GM19240 (cell line): ENCODE measurements around the gene NRP1.
A peak's percentile ranks its signal among the peaks of the same experiment; 100 is the strongest.

Experiments
- DNase-seq: peaks from one replicate; pipeline ENCODE4 v3.0.0; 2011; ENCODE audit warnings: low spot score; ENCODE audit not compliant: insufficient read length

The NRP1 gene

DNA sequence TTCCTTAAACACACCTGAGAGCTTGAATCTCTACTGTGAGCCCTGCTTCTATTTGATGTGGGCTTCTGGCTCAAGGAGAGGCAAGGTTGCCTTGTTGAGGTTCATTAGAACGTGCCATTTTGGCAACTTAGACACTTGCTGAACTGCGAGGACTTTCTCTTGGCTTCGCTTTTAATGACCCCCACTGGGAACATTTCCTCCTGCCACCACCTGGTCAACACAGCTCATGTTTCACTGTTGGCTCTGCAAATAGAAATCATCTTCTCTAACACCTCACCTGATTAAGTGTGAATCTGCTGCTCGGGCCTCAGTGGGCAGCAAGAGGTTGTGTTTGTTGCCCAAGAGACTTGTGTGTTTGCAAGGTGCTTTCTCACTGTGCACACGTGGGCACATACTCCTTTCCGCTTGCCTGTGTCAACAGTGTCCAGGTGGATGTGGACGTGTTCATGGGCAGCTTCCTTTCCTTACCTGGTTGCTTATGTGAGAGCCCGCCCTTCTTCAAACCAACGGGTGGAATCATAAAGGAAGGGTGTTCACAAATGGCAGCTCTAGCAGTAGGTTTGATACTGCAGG is 147.0 kb downstream of the NRP1 start:
- DNase-seq = no peak

DNA sequence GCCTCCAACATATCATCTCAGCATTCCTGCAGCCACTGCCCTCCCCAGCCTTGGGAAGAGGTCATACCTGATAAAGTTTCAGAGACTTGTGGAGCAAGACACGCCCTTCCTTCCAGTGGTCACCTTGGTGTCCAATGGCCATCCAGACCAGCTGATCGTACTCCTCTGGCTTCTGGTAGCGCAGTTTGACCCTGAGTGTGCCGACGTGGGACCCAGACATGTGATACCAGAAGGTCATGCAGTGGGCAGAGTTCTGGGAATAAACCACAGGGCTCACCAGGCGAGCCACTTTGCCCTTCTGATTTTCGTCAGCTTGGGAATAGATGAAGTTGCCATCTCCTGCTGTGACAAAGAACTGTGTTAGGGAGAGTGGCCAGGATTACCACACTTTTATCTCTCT is 148.3 kb downstream of the NRP1 start:
- no peak for DNase-seq

DNA sequence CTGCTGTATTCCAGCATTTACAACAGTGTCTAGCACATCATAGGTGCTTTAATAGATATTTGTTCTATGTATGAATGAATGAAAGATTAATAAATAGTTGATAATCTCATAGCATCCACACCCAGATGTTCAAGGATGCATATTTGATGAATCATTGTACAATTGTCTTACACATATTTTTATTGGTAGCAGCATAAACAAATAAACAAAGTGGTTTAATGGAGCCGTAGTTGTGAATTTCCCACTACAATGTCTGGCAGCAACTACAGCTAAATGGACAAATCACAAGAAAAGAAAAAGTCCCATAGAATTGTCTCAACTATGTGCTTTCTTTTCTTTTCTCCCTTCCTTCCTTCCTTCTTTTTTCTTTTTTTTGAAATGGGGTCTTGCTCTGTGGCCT is 150.8 kb downstream of the NRP1 start:
- DNase-seq = no peak

DNA sequence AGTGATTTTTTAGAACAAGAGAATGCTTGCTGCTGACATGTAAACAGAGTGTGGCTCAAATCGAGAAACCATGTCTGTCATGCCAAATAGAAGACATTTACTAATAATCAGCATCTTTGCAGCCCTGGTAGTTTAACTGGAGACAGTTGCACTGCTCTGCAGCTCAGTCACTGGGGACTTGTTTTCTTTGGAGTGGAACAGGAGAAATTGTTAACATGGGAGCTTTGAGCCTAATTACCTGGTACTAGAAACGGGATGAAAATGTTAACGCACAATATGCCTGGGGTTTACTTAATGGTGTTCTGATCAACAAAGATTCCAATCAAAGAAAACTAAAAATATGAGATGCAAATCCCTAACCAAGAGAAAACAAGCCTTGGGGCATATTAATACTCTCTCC is 153.5 kb downstream of the NRP1 start:
- DNase-seq = no peak

DNA sequence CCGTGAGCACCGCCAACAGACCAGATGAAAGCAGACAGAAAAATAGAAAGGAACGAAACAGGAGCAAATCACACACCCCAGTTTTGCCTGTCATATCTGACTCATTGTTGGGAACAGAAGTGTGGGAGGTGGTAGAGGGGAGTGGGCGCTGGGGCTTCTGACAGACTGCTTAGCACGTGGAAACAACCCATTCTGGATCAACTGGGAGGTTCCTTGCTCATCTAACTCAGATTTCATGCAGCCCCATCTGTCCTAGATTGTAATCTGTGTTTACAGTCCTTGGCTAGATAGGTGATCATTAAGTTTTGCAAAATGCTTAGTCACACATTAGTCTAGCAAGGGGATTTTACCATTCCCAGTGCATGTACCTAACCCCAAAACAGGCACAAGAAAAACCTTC is 154.1 kb downstream of the NRP1 start:
- DNase-seq = no peak

DNA sequence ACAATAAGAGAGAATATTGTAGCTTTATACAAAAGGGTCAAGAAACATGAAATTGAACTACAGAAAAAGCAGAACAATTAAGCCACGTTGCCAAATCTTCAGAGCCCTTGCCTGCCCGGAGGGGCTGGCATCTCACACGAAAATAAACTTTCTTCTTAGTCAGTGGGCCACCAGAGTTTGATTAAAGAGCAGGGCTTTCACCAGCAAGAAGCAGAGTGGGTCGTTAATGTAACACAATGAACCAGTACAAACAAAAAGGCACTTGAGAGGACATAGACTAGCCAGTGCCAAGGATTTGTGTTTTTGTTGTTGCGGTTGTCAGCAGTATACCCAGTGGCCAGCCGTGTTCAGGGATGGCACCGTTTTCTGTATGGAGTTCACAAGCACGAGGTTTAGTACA is 155.4 kb downstream of the NRP1 start:
- no peak for DNase-seq

DNA sequence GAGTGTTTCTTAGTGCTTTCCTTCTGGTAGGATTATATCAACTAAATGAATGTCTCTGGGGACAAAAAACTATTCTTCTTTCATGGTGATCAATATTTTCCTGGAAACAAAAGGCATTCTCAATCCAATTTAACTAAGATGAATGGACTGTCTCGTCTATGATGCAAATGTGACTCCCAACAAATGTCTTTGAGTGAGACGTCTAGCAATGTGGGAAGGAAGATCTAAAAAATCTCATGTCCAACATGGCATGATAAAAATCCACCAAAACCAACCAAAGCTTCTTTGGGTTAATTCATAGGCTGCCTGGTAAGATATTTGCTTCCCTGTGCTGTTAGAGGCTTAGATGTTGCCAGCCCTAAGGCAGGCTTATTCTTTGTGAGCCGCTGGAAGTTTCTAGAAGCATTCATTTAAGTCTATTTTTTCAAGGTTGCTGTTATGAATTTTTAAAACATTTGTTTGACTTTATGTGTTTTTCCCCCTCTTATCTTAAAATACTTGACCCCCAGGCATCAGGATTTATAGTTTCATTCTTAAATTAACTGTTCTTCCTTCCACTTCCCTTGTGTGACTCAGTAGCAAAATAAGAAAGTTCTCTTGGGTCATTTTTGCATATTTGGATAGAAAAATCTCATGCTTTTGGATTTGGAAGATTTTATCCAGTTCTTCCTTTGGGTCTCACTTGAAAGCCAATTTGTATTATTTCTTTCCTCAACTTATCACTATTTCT is 156.3 kb downstream of the NRP1 start:
- DNase-seq = no peak

DNA sequence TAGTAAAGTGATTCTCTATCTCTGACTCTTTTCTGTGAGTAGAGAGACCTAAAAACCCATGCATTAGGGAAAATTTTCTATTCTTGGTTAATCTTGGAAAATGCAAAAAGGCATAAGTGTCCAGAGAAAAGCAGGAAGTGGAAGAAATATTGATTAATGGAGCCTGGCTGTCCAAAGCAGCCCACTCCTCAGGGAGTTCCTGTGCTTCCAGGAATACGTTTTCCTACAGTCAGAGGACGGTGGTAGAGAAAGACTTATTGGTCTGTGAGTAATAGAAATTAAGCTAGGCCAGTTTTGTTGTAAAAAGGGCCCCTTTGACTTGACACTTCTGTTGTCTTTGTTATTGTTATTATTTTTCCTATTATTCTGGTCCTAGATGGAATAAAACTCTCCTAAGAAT is 157.8 kb downstream of the NRP1 start:
- DNase-seq = no peak

DNA sequence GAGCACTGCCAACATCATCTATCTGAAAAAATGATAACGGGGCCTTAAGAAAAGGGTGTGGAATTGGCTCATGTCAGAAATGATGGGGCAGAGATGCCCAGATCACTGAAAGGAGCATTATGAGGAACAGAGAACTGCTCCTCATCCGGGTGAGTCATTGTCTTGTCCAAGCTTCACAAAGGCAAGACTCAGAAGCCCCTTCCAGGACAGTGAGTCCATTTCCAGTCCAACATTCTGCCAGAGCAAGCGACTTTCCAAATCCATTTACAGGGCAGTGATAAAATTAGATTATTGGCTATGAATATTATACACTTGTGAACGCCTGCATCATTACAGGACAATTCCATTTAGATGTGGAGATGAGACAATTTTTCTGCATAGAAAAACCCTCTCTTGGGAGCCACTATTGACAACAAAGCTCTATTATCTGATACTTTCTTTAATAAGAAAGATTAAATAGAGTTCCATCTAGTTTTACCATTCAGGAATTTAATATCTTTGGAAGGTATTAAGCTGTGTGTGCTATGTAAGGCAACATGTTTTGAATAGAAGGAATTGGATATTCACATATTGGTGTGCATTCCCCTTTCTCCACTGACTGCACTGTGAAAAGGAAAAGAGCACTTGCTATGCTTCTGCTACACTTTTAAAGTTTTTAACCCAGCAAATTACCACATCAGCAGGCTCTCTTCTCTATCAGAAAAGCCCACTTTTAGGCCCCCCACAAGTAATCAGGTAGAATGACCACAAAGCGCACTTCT is 159.6 kb downstream of the NRP1 start:
- no peak for DNase-seq

DNA sequence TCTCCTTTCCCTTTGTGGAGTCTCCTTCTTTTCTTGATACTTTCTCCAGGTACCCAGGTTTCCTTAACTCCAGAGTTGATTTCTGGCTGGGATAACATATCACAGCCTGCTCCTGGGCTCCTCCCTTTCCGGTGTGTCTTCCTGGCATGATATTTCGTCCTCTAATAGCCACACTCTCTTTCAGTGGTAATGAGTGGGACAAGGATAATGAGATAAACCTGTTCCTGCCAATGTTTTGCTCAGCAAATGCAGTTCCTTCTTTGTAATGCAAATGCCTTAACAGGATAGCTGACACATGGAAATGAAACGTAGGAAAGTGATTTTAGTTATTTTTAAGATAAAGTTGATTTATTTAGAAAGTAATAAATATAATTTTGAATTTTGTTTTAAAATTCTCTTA is 168.6 kb downstream of the NRP1 start:
- no peak for DNase-seq

DNA sequence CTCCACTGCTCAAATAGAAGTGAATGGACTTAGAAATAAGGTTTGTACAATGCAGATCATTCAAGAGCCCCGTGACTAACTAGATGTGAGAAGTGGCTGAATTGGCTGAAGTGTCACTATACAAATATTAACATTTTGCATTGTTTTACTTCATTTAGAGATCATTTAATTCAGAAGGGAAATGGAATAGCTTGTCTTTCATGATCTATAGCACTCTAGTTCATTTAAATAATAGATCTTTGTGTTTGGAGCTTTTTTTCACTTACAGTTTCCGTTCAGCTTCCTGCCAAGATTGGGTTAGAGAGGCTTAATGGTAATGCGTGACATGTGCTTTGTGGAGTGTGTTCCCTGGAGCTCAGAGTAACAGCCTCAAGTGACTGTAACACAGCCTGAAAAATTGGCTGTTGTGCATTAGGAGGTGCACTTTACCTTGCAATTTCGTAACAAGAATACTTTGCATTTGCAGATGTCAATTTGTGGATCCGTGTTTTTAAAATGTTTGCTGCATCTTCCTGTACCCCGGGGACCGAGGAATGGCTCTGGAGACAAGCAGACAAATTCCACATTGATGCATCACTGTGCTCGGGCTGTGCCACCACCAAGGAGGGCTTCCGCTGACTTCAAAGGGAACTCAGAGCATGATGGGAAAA is 170.3 kb downstream of the NRP1 start:
- no peak for DNase-seq

DNA sequence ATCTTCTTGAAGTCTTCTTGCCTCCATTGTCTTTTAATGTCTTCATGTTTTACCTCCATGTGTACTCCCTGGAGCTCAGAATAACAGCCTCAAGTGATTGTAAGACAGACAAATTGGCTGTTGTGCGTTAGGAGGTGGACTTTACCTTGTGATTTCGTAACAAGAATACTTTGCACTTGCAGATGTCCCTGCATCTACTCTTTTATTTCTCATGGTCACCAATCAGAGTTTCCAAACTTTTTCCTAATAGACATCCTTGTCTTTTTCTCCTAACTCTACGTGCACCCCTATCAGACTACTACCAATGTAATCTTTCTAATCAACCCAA is 172.3 kb downstream of the NRP1 start:
- DNase-seq = no peak

DNA sequence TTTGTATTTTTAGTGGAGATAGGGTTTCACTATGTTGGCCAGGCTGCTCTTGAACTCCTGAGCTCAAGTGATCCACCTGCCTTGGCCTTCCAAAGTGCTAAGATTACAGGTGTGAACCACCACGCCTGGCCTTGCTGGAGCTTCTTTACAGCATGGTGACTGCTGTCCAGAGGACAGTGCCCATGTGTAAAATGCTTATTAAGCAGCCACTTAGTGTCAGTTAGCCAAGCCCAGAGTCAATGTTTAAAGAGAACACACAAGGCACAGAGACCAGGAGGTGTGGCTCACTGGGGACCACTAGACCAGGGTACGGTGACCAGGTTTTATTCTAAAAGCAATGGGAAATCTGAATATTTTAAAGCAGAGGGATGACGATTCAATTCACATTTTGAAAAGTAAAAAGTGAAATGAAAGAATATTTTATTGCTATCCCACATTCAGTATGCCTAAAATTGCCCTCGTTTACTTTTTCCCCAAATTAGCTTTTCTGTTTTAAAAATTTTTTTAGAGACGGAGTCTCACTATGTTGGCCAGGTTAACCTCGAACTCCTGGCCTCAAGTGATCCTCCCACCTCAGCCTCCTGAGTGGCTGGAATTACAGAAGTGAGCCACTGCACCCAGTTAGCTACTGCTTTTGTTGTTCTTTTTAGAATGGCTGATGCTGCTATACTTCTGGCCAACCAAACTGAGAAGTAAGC is 172.8 kb downstream of the NRP1 start:
- DNase-seq = no peak

DNA sequence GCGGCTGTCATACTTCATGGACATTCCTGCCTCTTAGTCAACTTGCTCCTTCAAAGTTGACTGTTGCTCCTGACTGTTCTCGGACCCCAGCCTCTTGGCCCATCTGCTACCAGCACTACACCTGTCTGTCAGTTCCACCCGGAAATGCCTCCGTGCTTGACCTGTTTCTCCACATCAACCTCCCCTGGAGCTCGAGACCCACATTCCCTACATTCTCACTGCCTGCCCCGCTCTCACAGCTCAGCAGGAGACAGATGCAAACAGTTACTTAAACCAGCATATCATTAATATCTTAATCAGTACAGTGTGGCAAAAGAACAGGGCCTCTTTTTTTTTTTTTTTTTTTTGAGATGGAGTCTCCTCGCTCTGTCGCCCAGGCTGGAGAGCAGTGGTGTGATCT is 174.3 kb downstream of the NRP1 start:
- no peak for DNase-seq

DNA sequence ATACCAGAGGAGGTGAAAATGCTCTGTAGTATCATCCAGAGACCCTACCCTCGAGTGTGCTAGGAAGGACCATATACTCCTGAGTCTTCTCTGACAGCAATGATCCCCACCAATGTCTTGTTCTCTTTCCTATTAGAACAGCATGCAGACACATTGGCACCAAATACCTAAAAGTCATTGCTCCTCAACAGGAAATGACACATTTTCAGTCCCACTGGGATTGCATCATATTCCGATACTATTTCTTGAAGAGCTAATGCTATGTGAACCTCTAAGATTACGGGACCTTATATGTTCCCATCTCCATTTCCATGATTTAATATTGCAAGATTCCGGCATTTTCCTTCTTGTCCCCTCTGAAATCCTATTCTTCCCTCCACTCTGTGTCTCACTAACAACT is 177.4 kb downstream of the NRP1 start:
- no peak for DNase-seq

DNA sequence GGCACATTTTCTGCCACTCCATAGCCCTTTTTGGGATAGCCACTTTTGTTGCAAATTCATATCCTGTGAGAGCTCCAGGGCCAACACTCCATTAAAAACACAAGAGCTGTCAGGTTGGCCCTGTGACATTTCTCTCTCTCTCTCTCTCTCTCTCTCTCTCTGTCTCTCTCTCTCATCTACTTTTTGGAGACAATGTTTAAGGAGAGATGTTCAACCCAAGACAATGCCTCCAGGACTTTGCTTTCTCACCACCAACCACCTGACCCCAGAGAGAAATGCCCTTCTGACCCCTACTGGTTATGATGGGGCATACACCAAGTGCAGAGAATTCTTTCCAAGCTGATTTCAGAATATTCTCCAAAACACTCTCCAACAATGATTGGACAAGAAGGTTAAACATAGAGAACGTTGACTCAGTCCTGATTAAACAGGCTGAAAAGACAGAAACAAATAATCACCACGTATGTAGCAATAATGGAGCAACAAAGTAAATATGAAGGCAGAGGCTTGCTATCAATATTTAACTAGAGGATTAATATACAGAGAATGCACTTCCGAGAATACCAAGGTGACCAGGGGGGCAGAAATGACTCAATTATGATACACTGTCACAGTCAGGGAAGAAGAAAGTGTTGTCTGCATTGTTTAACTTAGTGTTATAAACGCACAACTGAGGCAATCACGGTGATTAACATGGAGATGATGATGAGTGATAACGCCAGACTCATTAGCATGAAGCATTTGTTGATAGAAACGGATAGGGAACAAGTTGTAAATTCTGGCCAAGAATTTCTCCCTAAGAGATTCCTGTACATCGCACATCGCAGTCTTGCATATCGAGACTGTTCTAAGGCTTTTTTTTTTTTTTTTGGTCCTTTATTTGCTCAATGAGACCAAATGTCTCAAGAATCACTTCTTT is 178.5 kb downstream of the NRP1 start:
- DNase-seq = peak; percentile 42

DNA sequence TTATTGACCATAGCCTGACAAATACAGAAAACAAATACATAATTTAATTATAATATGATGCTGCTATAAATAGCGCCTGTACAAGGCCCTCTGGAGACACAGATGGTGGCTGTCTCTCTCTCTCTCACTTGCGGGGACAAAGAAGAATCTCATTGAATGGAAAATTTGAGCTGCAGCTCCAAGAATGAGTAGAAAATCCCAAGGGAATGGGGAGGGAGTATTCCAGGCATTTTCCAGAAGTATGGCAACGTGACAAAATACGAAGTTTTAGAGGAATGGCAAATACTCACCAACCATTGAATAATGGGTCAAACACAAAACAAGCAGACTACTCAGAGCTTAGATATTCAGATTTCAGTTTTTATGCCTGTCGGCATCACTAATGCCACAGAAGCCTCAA is 179.9 kb downstream of the NRP1 start:
- DNase-seq = no peak

DNA sequence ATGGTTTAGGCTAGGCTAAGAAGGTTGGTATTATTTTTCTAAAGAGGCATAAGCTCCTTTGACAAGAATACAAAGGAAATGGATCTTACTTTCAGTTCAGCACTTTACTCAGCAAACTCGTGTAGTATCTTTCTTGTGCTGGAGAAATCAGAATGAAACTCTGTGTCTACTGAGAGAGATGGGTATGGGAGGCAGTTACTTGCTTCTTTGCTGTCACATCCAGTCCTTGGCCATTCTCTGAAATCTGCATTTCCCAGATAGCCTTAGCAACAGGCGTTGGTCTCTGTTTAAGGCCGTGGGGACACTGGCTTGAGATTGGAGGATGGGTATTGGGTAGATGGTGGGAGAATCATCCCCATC is 180.5 kb downstream of the NRP1 start:
- DNase-seq = no peak

DNA sequence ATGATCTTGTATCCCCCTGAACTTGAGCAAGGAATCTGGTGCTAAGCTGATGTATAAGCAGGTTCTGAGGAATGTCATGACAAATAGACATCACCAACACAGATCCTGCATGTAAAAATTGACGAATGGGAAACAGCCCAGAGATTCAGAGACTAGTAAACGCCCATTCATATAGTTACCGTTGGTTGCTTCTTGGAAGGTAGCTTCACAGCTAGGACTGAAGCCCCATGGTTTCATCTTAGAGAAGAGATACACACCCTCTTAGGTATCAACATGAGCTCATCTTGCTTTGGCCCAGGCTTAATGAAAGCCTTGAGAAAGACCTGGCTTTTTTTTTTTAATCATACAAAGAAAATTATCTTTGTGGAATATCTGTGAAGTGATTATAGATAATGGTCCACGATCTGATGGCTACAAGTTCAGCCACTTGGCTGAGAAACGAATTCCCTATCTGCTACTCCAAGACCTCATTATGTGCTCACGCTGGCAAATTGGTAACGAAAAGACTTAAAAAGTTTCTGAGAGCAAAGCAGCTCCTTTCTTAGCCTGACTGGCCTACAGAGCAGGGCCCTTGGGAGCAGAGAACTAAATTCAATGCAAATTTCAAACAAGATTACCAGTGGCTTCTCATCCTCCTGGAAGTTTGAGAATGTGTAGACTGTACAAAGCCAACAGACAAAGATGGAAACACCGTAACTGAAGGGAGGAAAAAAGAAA is 181.1 kb downstream of the NRP1 start:
- no peak for DNase-seq

DNA sequence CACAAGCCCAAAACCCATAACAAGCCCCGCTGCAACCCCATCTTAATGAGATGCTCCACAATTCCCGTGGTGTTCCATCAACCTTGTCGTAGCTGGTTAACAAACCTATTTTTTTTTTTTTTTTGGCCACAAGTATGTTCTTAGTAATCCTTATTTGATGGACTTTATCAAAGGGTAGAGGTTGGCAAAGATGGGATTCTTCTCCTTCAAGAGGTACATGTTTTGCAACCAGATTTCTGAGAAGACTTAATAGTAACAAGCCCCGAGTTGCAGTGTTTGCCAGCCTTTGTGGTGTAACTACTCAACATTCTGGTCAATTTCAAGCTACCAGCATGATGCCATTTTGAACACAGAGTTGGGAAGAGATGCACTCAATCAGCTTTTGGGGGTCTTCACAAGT is 181.7 kb downstream of the NRP1 start:
- DNase-seq = no peak
